GM18508 (cell line): ENCODE results near the gene CBX6.

ENCODE experiments used
- ATAC-seq: cut with Tn5 transposase; IDR thresholded peaks from one replicate; pipeline ENCODE4 v1.9.1; 2021; ENCODE audit warnings: moderate number of reproducible peaks; ENCODE audit not compliant: insufficient read depth, unreplicated experiment

CBX6 gene

GRCh38 chr22:38874529-38875222 is 2.7 kb upstream of the CBX6 start:
- no peak for ATAC-seq

- no peak for ATAC-seq
Observed at GRCh38 chr22:38873469-38874411, 1.7 kb upstream of the CBX6 start.

DNA sequence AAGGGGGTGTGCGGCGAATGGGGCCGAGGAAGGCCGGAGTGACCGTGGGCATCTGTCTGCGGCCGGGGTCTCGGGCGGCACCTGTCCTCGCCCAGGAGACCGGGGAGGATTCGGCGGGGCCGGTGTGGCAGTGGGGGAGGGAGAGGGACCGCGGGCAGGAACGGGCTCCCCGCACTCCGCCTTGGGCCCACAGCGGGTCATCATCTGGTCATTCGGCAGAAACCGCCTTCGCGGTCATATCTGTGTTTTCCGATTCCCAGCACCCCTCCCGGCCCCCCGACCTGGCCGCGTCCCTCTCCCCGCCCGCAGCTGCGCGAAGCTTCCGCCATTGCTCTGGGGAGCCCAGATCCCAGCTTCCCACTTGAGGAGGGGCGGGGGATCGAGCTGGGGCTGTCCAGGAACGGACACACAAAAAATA is 824 bp upstream of the CBX6 start:
- ATAC-seq: no peak

GRCh38 chr22:38871360-38872171 is 450 bp downstream of the CBX6 start:
- ATAC-seq: no peak

DNA sequence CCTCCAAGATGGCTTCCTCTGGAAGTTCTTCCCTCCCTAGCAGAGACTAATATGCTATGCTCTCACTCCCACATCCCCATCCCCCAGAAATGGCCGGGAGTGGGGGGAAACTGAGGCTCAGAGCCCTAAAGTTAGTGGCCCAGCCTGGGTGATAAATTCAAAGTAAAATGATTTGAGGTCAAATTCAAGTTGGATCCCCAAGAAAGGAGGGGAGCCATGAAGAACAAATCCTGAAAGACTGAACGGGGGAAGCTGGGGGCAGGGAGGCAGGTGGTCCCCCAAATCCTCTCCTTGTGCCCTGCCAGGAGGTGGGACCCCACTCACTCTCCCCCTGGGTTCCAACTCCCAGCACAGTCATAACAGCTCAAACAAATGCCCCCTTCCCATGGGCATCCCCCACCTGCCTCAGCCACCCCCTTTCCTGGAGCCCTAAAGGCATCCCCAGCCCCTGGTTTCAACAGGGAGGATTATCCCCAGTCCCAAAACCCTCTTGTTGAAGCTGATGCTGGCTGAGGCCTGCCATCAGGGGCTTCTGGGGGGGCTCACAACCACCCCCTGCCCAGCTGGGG is 1.1 kb downstream of the CBX6 start:
- ATAC-seq: no peak

DNA sequence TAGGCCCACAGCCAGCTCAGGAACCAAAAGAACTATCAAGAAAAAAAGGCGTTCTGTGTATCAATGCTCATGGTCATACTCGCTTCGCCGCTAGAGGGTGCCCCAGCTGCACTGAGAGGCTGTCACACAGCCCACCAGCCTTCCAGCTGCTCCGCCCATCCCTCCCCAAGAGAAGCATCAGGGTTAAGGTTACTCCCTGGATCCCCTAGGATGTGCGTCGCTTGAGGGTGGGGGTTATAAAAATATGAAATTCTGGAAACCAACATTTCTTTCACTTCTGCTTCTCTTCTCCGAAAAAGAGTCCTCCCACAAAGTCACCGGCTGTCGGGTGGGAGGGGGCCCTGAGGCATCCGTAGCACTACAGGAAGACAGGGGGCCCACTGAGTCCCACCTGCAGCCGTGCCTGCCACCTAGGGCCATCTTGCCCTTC is 1.7 kb downstream of the CBX6 start:
- no peak for ATAC-seq

DNA sequence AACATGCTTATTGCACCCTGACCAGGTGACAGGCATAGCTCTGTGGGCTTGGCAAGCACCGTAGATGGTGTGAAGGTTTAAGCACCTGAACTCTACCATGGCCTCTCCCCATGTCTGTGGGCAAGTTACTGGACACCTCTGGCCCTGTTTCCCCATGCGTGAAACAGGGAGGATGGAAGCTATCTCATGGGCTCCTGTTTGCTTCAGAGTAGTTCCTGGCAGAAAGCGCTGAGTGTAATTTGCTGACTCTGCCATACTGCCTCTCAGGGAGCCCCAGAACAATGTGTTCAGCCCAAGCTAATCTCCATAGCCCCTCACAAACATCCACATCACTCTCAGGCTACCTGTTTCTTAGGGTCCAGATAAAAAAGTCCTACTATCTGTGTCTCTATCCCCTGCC is 2.4 kb downstream of the CBX6 start:
- ATAC-seq: no peak

DNA sequence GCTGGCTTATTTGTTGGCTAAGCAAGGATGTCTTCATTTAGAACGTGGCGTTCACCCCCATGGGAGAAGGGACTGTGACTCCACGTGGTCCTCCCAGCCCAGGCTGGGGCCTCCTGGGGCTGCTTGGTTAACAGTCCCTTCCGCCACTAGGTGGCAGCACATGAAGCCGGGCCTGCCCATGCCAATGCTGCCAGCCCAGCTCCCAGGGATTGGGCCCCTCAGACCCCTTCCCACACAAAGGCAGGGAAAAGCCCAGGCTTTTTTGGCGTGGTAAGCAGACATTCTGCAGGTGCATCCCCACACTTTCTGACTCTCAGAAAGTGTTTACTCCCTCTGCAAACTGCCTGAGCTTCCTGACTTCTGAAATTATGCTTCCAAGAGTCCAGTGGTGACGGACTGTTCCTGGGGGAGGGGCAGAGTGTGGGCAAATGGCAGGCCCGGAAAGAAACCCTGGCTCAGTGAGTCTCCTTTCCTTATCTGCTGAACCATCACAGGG is 3.1 kb downstream of the CBX6 start:
- ATAC-seq: no peak

GRCh38 chr22:38868286-38868721 is 3.7 kb downstream of the CBX6 start:
- no peak for ATAC-seq

DNA sequence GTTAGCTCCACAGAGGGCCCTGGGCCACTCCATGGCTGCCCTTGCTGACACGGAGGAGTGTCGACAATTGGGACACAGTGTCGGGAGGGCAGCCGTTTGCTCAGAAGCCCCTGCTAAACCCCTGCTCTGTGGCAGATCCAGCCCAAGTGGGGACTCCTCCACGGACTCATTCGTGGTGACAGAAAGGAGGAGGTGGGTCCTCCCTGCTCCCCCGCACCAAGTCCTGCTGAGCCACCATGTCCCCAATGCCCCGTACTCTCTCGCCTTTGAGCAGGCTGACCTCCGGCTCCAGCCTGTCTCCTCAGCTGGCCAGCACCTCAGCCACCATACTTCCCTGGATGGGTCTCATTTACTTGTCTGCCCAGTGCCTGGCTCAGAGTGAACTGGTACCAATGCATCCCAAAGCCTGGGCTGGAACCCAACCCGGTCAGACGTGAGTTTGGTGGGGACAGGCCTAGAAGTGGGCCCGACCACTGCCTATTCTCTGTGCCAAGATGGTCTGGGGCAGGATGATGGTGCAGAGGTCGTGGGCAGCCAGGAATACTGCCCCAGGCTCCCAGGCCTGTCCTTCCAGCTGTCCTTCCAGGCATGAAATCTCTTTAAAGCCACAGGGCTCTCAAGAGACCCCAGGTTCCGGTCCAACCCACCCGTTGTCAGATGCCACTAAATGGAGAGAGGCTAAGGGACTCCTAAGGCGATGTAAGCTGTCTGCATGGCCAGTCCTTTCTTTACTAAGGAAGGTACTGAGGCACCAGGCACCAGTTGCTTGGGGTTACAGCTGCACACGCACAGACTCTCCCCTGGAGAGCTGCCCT is 4.3 kb downstream of the CBX6 start:
- ATAC-seq: no peak

DNA sequence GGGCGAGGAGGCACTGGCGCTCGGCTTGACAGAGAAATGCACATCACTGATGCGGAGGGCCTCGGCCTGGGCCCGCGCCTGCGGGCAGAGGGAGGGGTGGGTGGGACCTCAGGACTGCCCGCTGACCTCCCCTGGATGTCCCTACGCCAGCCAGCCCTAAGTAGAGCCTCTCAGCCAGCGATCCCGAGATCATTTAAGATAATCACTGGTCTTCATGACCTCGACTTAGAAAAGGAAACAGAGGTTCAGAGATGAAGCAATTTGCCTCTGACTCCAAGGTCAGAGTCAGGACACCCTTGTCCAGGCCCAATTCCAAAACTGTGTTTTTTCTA is 4.9 kb downstream of the CBX6 start:
- ATAC-seq: no peak

- ATAC-seq: no peak
Observed at GRCh38 chr22:38866399-38867123, 5.5 kb downstream of the CBX6 start.

DNA sequence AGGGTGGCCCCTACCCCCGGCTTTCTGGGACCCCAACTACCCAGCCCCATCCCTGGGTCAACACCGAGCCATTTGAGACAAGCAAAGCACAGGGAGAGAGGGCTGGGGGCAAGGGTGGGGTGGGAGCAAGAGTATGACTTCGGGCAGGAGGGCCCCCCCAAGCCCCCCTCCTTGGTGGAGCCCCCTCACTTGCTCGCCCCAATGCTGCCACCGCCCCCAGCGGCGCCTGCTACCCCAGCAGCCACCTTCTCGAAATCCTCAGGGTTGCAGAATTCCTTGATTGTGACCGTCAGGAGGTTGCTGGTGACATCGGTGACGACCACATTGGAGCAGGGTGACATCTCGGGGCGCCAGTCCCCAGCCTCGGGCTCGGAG is 6.0 kb downstream of the CBX6 start:
- ATAC-seq: no peak

DNA sequence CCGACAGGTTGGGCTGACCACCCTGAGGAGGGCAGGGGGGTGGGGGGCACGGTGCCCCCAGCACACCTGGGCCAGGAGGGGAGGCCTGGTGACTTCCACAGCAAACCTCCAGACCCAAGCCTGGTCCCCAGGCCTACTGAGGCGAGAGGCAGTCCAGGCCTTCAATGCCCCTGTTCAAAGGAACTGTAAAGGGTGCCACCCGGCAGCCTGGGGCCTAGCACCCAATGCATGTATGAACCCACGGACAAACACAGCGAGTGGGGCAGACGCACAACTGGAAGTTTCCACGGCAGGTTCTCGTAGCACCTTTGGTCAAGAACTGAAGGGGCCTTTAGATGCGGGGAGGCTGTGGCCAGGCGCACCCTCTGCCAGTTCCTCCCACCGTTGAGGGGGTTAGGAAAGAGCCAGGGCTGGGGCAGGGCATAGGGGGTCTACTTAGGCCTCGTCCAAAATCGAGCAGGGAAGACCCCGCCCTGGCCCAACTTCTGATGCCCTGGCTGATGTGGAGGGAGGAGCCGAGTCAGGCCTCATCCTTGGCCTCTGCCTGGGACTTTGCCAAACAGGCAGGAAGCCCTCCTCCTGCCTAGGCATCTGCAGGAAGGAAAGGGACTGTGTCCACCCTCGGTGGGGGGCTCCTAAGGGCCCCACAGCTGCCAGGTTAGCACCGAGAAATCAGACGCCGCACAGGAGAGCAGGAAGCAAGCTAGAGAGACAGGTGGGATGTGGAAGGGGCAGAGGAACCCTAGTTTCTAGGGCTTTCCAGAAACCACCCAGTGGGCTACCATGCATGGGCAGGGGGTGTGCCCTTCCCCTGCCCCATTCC is 6.6 kb downstream of the CBX6 start:
- ATAC-seq: no peak

DNA sequence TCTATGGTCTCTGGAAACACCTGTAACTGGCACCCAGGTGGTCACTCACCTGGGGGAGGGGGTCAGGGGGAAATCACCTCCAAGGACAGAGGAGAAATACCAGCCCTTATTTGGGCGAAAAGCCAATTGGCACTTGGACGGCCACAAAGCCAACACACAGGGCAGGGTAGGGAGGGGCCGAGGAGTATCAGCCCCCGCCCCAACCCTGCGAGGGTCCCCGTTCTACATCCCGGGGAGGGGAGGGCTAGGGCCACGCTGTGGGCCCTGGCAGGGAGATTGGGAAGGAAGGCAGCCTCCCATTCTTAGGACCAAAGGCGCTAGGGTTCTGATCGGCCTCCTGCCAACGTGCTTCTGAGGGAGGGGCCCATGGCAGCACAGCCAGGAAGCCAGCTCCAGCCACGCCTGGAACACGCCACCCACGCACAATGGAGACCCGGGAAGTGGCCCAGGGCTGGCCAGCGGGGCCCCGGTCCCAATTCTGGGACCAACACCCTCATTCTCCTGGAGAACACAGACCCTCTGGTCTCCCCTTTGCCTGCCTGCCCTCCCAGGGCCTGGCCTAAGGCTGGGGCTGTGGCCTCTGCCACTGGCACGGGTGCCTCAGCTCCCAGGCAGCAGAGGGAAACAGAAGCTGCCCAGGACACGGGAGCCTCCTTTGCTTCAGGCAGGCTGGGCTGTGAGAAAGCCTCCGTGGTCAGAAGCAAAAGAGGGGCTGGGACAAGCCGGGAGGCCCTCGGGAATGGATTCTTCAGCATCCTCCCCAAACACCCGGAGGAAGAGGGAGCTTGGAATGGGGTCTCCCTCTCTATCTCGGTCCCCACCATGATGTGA is 7.4 kb downstream of the CBX6 start:
- no peak for ATAC-seq

- no peak for ATAC-seq
Observed at GRCh38 chr22:38863531-38864131, 8.4 kb downstream of the CBX6 start.
